HG03342 (cell line): Measurements from ENCODE around the gene MUC3A.
"Not testable (repeated sequence)": the region's sequence is repeated elsewhere in the genome, so short reads cannot be mapped to it uniquely, and the experiment has no call there.

ENCODE experiments used
- ATAC-seq: cut with Tn5 transposase; IDR thresholded peaks from one replicate; pipeline ENCODE4 v1.9.1; 2021; ENCODE audit warnings: mild to moderate bottlenecking, moderate library complexity; ENCODE audit not compliant: unreplicated experiment

The MUC3A gene

GRCh38 chr7:100968650-100969049 is 19.3 kb downstream of the MUC3A start:
- ATAC-seq: no peak

DNA sequence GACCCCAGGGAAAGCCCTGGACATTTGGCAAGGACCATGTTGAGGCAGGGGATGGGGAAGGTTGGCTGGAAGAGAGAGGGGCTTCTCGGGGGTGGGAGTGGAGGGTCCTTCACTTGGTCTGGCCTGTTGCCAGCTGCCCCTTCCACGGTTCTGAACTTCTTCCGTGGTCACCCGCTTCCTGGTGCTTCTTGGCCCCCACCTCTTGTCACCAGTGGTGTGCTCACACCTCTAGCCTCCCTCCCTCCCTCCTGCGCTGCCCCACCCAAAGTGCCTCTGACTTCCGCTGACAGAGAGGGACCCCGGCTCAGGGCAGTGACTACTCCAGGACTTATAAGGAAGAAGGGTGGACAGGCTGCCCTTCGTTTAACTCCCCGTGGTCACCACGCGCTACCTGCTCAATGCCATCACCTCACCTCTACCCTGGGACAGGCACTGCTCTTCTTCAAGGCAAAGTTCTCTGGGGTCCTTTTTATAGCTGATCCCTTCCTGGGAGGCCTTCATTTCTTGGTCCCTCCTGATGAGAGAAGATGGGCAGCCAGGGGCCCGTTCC is 19.8 kb downstream of the MUC3A start, which contains the start of gene MUC12:
TSS of gene MUC12 (plus strand) at position 500 of the 550 bp plus-strand sequence. CDS start 58 bp downstream, outside the sequence.
- ATAC-seq: no peak

DNA sequence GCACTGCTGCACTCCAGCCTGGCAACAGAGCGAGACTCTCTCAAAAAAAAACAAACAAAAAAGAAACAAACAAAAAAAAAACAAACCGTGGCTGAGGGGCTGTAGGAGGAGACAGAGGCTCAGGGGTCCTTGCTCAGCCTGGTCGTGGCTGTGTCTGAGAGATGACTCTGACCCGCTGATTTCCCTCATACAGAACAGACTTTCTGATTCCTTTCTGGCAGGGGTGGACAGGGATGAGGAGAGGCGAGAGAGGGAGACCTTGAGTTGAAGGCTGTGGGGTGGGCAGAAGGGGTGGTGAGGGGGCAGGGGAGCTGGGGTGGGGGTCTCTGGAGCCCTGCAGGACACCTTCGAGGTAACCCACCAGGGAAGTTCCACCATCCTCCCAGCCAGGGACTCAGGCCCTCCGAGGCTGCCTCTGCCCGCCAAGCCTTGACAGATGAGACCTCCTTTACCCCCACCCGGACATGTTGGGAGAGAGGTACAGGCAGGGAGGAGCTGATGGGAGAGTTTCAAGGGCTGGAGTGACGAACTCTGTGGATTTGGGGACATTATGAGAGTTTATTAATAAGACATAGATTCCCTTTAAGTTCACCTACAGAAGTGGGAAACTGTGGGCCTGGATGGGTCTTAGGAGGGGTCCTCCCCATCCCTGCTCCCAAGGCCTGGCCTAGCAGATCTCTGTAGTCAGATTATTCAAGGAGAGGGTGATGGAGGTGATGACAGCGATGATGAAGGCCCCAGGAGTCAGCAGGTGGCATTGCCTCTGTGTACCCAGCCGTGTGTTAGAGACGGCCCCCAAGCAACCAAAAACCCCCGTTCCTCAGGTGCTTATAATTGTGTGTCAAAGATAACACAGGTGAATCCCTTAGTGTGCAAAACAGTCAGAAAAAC is 22.0 kb downstream of the MUC3A start:
- ATAC-seq: no peak

DNA sequence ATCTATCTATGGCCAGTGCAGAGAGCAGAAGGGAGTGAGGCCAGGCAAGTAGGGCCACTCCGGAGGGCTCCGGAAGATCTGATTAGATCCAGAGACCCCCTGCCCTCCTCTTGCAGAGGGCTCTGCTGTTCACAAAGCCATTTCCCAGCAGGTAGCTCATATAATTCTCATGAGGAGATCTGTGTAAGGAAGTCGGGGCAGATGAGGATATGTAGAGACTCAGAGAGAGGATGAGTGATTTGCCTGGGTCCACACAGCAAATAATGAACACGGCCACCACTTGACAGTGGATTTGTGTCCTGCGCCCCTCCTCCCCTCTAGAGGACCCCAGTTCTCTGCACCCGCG is 22.6 kb downstream of the MUC3A start:
- no peak for ATAC-seq

DNA sequence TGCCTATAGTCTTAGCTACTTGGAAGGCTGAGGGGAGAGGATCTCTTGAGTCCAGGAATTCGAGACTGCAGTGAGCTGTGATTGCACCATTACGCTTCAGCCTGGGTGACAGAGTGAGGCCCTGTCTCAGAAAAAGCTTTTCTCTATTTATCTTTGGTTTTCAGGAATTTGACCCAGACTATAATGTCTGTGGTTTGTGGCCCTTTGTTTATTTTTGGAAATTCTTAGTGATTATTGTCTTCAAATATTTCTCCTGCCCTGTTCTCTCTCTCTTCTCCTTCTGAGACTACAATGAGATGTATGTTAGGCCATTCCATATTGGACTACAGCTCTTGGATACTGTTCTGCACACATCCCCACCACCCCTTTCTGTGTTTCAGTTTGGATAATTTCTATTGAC is 24.7 kb downstream of the MUC3A start:
- ATAC-seq: no peak

DNA sequence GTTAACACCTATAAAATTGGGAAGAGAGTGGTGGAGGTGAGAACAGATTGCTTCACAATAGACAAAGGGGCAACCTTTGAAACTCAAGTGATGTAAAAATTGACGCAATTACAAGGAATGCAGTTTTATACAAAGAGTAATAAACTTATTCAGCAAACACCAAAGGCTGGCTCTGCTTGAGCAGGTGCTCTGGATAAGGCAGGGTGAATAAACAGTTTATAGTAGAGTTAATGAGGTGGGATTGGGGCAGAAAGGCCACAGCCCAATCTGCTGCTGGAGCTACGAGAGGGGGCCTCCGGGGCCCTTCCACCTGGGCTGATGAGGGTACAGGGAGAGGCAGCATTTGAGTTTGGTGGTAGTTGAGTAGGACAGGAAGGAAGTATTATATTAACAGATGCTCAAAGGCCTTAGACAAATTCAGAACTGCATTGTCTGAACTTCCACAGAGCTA is 26.1 kb downstream of the MUC3A start:
- ATAC-seq: no peak

GRCh38 chr7:100978300-100978699 is 29.0 kb downstream of the MUC3A start:
- ATAC-seq: no peak

DNA sequence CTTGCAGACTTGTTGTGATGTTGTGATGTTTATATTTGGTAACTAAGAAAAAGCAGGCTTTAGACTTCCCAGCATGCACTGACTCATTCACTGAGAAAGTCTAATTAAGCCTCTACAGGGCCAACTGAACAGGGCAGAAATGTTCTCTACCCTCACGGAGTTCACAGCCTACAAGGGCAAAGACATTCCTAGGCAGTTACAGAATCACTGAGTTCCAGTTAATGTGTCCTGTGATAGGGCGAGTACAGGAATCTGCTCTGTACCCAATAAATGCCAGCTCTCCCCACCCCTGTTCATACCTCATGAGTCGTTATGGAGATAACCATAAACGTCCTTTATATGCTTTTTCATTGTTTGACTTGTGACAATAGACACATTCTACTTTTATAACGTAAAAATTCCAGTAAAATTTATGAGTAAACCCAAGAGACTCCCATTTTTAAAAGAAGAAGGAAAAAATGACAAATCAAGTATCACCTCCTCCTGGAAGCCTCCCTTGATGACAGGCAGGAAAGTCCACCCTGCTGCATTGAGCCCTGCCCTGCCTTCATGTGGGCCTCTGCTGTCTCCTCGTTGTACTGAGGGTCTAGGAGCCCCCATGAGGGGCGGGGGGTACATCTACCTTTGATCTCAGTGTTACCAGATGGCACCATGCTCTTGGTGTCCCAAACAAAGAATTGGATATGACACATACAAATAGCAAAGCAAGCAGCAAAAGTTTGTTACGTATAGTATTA is 34.3 kb downstream of the MUC3A start:
- no peak for ATAC-seq

DNA sequence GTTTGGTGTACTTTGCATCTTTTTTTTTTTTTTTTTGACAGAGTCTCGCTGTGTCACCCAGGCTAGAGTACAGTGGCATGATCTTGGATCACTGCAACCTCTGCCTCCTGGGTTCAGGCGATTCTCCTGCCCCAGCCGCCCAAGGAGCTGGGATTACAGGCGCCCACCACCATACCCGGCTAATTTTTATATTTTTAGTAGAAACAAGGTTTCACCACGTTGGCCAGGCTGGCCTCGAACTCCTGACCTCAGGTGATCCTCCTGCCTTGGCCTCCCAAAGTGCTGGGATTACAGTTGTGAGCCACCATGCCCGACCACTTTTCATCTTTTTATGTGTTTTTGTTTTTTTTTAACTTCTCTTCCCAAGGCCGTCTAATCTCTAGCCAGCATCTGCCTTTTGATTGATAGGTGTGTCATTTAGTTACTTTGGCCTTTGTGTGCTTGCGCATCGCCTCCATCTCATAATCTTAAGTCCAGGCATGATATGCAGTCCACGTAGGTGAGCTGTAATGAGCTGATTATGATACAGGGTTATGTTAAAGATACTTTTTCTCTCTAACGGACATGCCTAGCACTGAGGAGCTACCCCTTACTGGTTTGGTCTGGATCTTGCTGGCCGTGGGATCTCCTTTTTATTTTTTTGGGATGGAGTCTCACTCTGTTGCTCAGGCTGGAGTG is 35.0 kb downstream of the MUC3A start:
- not testable (repeated sequence) for ATAC-seq

DNA sequence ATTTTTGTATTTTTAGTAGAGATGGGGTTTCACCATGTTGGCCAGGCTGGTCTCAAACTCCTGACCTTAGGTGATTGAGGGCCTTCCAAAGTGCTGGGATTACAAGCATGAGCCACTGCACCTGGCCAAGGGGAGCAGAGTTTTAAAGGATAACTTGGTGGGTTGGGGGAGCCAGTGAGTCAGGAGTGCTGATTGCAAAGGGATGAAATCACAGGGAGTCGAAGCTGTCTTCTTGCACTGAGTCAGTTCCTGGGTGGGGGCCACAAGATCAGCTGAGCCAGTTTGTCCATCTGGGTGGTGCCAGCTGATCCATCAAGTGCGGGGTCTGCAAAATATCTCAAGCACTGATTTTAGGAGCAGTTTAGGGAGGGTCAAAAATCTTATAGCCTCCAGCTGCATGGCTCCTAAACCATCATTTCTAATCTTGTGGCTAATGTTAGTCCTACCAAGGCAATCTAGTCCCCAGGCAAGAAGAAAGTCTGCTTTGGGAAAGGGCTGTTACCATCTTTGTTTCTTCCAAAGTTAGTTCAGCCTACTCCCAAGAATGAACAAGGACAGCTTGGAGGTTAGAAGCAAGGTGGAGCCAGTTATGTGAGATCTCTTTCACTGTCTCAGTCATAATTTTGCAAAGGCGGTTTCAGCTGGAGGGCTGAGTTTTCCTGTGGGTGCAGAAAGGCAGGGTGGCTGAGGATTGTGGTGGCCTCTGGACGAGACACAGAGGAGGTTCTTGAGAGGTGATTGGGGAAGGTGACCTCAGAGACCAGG is 35.9 kb downstream of the MUC3A start:
- ATAC-seq: not testable (repeated sequence)

GRCh38 chr7:100991631-100992030 is 42.3 kb downstream of the MUC3A start:
- no peak for ATAC-seq

GRCh38 chr7:100992280-100992679 is 42.9 kb downstream of the MUC3A start:
- ATAC-seq: not testable (repeated sequence)

- ATAC-seq: not testable (repeated sequence)
Measured at GRCh38 chr7:100994671-100995070, 45.3 kb downstream of the MUC3A start.

- ATAC-seq: not testable (repeated sequence)
Measured at GRCh38 chr7:100998530-100998929, 49.2 kb downstream of the MUC3A start.

DNA sequence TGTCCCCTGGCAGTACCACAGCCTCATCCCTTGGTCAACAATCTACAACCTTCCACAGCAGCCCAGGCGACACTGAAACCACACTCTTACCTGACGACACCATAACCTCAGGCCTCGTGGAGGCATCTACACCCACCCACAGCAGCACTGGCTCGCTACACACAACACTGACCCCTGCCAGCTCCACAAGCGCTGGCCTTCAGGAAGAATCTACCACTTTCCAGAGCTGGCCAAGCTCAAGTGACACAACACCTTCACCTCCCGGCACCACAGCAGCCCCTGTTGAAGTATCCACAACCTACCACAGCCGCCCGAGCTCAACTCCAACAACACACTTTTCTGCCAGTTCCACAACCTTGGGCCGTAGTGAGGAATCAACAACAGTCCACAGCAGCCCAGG is 50.0 kb downstream of the MUC3A start:
- not testable (repeated sequence) for ATAC-seq

GRCh38 chr7:101000025-101000424 is 50.7 kb downstream of the MUC3A start:
- ATAC-seq: not testable (repeated sequence)

GRCh38 chr7:101002333-101002732 is 53.0 kb downstream of the MUC3A start:
- not testable (repeated sequence) for ATAC-seq

GRCh38 chr7:101007361-101007760 is 58.0 kb downstream of the MUC3A start:
- ATAC-seq: not testable (repeated sequence)

DNA sequence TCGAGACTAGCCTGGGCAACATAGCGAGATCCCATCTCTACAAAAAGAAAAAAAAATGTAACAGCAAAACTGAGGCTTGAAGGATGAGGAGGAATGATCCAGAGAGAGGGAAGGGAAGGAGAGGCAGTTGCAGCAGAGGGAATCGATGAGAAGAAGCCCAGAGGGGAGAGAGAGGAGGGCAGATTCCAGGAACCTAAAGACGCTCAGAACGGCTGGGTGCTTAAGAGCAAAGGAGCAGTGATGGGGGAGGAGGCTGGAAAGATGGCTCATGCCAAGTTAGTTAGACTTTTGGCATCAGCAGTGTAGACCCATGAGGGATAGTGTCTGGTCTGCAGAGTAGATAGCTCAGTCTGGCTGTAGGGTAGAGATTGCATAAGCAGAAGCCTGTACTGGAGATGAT is 60.3 kb downstream of the MUC3A start:
- ATAC-seq: no peak

GRCh38 chr7:101012931-101013330 is 63.6 kb downstream of the MUC3A start:
- no peak for ATAC-seq
